ENCODE measurements around the gene KANSL1L. TPM values are rescaled to one million over a fixed set of nuclear protein-coding genes. Genes with fewer than 3 reads are reported as not detected.

KANSL1L gene
- total and polyA plus RNA-seq, 11 donors: 6.1 to 24.9 (median 18.0) TPM

DNA sequence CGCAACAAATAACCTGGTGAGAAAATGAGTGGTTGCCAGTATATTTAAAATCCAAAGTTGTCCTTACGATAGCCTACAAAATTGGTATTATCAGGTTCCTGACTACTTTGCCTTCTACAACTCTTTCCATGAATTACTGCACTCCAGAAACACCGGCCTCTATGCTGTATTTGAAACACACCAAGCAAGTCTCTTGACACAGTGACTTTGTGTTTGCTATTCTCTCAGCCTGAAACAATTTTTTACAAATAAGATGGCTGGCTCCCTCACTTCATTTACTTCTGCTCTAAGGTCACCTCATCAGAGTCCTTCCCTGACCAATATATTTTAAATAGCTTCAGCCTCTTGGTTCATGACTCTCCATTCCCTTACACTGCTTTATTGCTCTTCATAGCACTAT lies 12.2 kb downstream of the KANSL1L start:
- no peak for DNase-seq
- intact Hi-C loops (cut with DNase I): no loop called here
- Histone ChIP-seq H3K27me3 (no peaks in the 10 kb centered on the region), H3K4me1 (peaks cover 0 to 27% (median 12%) of the 10 kb centered on the region in 12 donors), H3K27ac (no peak overlapping the region), H3K9me3 (peaks cover 0 to 5% (median 0%) of the 10 kb centered on the region in 12 donors), H3K36me3 (peaks cover 0 to 17% (median 4%) of the 10 kb centered on the region in 9 donors), H3K4me3 (no peak overlapping the region)
- ATAC-seq: no peak
- 82 to 98% (median 96%) methylated on average over 3 of the region's 3 CpGs for WGBS, 4 donors
- no peak for TF ChIP-seq POLR2A (IDR thresholded peaks at IDR 0.05)
- TF ChIP-seq, protein P1, sequence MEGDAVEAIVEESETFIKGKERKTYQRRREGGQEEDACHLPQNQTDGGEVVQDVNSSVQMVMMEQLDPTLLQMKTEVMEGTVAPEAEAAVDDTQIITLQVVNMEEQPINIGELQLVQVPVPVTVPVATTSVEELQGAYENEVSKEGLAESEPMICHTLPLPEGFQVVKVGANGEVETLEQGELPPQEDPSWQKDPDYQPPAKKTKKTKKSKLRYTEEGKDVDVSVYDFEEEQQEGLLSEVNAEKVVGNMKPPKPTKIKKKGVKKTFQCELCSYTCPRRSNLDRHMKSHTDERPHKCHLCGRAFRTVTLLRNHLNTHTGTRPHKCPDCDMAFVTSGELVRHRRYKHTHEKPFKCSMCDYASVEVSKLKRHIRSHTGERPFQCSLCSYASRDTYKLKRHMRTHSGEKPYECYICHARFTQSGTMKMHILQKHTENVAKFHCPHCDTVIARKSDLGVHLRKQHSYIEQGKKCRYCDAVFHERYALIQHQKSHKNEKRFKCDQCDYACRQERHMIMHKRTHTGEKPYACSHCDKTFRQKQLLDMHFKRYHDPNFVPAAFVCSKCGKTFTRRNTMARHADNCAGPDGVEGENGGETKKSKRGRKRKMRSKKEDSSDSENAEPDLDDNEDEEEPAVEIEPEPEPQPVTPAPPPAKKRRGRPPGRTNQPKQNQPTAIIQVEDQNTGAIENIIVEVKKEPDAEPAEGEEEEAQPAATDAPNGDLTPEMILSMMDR (IDR thresholded peaks at IDR 0.05): no peak

DNA sequence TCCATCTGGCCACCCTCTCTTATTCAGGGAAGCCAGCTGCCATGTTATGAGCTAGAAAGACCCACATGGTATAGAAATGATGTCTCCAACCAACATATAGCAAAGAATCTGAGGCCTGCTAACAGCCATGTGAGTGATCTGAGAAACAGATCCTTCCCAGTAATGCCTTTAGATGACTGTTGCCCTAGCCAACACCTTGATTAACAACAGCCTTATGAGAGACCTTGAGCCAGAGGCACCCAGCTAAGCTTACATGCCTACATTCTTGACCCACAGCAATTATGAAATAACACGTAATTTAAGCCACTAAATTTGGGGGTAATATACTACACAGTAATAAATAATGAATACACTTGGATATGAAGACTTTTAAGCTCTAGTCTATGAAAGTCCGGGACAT lies 13.0 kb downstream of the KANSL1L start:
- TF ChIP-seq POLR2A (IDR thresholded peaks at IDR 0.05): no peak
- TF ChIP-seq, protein P1 (IDR thresholded peaks at IDR 0.05): no peak
- intact Hi-C loops (cut with DNase I): no loop called here
- no peak for ATAC-seq

DNA sequence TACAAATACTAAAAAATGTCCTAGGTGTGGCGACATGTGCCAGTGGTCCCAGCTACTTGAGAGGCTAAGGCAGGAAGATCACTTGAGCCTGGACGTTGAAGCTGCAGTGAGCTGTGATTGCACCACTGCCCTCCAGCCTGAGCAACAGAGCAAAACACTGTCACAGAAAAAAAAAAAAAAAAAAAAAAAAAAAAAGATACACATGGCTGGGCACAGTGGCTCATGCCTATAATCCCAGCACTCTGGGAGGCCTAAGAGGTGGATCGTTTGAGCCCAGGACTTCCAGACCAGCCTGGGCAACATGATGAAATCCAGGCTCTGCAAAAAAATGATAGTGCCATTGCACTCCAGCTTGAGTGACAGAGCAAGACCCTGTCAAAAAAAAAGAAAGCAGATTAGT lies 13.7 kb downstream of the KANSL1L start:
- Histone ChIP-seq H3K9me3 (peaks cover 0 to 5% (median 0%) of the 10 kb centered on the region in 12 donors), H3K4me1 (peaks cover 0 to 17% (median 5%) of the 10 kb centered on the region in 12 donors), H3K36me3 (peaks cover 0 to 33% (median 19%) of the 10 kb centered on the region in 9 donors), H3K4me3 (no peak overlapping the region), H3K27me3 (no peaks in the 10 kb centered on the region), H3K27ac (no peak overlapping the region)
- DNase-seq: no peak
- TF ChIP-seq, protein P1 (IDR thresholded peaks at IDR 0.05): no peak
- no peak for TF ChIP-seq POLR2A (IDR thresholded peaks at IDR 0.05)
- intact Hi-C loops (cut with DNase I): no loop called here
- WGBS, 4 donors: 61 to 63% (median 62%) methylated on average over 3 of the region's 3 CpGs
- ATAC-seq: no peak

More for the DNA sequence above, 13.0 kb downstream of the KANSL1L start:
- no peaks in the 10 kb centered on the region for H3K27me3 ChIP-seq
- DNase-seq: no peak
- H3K36me3 ChIP-seq: peaks cover 0 to 25% (median 12%) of the 10 kb centered on the region in 9 donors
- H3K4me1 ChIP-seq: peaks cover 0 to 24% (median 11%) of the 10 kb centered on the region in 12 donors
- H3K9me3 ChIP-seq: peaks cover 0 to 5% (median 0%) of the 10 kb centered on the region in 12 donors
- H3K4me3 ChIP-seq: no peak overlapping the region
- H3K27ac ChIP-seq: no peak overlapping the region
- 88 to 95% (median 93%) methylated on average over 2 of the region's 2 CpGs for WGBS, 4 donors

DNA sequence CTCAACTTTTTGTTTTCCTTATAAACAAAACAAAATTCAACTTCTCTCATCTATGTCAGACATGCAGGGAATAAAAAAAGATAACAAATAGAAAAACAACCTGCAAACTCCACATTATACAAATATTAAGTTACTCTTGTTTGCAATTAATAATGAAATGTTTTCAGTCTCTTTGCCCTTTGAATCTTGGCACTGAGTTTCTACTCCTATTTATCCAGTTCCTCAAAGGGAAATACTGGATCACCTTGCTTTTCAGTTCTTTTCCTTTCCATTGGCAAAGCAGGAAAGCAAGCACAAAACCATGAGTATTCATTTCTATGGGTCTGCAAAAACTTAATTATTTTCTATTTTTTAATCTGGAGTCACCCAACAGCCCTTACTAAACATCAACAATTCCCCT lies 23.6 kb downstream of the KANSL1L start:
- ATAC-seq (no peak), DNase-seq (no peak)
- Histone ChIP-seq H3K36me3 (peaks cover 0 to 54% (median 20%) of the 10 kb centered on the region in 9 donors), H3K4me1 (peaks cover 0 to 13% (median 0%) of the 10 kb centered on the region in 12 donors), H3K27me3 (no peaks in the 10 kb centered on the region), H3K4me3 (no peak overlapping the region), H3K9me3 (no peaks in the 10 kb centered on the region), H3K27ac (no peak overlapping the region)
- intact Hi-C loops (cut with DNase I): no loop called here
- TF ChIP-seq, protein P1 (IDR thresholded peaks at IDR 0.05): no peak
- TF ChIP-seq POLR2A (IDR thresholded peaks at IDR 0.05): no peak

All from heart left ventricle (tissue), 16 donors.